H1 (cell line): ENCODE data around the gene SRXN1. TPM values are rescaled to one million over a fixed set of nuclear protein-coding genes. Genes with fewer than 3 reads are reported as not detected.

Source experiments
- CTCF ChIA-PET: fragments of 300-600 bp; sonication (Branson Sonifier 250); formaldehyde crosslinking; loops from one replicate; lab custom pipeline; 2021; ENCODE audit not compliant: partially characterized antibody; lab: Charles Lee
- POLR2A ChIA-PET: fragments of 300-600 bp; sonication (Branson Sonifier 250); formaldehyde crosslinking; loops from one replicate; lab custom pipeline; 2021; ENCODE audit warnings: inconsistent platforms; ENCODE audit not compliant: partially characterized antibody; lab: Charles Lee
- DNase-seq, 2 experiments: peaks; one replicate each; pipeline versions ENCODE4 v3.0.0 to v3.0.0-alpha.2; 2010 to 2022; ENCODE audit warnings: low spot score in 2 of 2, low read depth in 1 of 2, mixed read lengths in 1 of 2
- FAIRE-seq: peaks from 2 replicates; lab custom pipeline; 2011; peaks lifted over from hg19 to GRCh38; lab: Jason Lieb, UNC
- H2AFZ ChIP-seq: 2 replicates; pipeline ENCODE4 v1.8.1; 2012; ENCODE audit warnings: low read length, inconsistent platforms
- H2AK5ac ChIP-seq: 2 replicates; pipeline ENCODE4 v1.6.1; 2013; ENCODE audit warnings: low read depth, low read length
- H2BK120ac ChIP-seq: replicated peaks from 2 replicates; pipeline ENCODE3; 2013; ENCODE audit warnings: low read depth, low read length, inconsistent platforms
- H2BK12ac ChIP-seq: 2 replicates; pipeline ENCODE4 v1.6.1; 2013; ENCODE audit warnings: low read depth, low read length
- H2BK15ac ChIP-seq: 2 replicates; pipeline ENCODE4 v1.6.1; 2013; ENCODE audit warnings: low read length
- H2BK20ac ChIP-seq: 2 replicates; pipeline ENCODE4 v1.6.1; 2013; ENCODE audit warnings: low read length
- H2BK5ac ChIP-seq: 2 replicates; pipeline ENCODE4 v1.6.1; 2013; ENCODE audit warnings: low read depth, low read length
- H3K14ac ChIP-seq: 2 replicates; pipeline ENCODE4 v1.6.1; 2013; ENCODE audit warnings: inconsistent platforms; ENCODE audit not compliant: insufficient read length
- H3K18ac ChIP-seq: 2 replicates; pipeline ENCODE4 v1.6.1; 2013; ENCODE audit warnings: low read length; ENCODE audit errors: extremely low read depth
- H3K23ac ChIP-seq: 2 replicates; pipeline ENCODE4 v1.6.1; 2013; ENCODE audit warnings: inconsistent platforms; ENCODE audit not compliant: insufficient read length
- H3K23me2 ChIP-seq: 2 replicates; pipeline ENCODE4 v1.6.1; 2013; ENCODE audit warnings: low read depth, low read length
- H3K27ac ChIP-seq: 2 replicates; pipeline ENCODE4 v1.6.1; 2011; ENCODE audit warnings: low read depth, low read length, inconsistent platforms
- H3K27me3 ChIP-seq, 4 experiments: replicated peaks in 1 of 4; 1 replicate in 1 of 4; 2 replicates in 3 of 4; pipeline versions ENCODE4 v1.6.1 to v1.8.1; 2011 to 2013; ENCODE audit warnings: low read length in 3 of 4, mild to moderate bottlenecking in 3 of 4, inconsistent platforms in 2 of 4, mixed read lengths in 2 of 4, moderate library complexity in 1 of 4; ENCODE audit not compliant: control insufficient read depth in 3 of 4, insufficient read depth in 3 of 4; ENCODE audit errors: extremely low read depth in 1 of 4
- H3K36me3 ChIP-seq, 4 experiments: 2 replicates each; pipeline versions ENCODE4 v1.6.1 to v1.8.1; 2011 to 2013; ENCODE audit warnings: mild to moderate bottlenecking in 4 of 4, low read length in 3 of 4, moderate library complexity in 2 of 4, control low read depth in 1 of 4, inconsistent platforms in 1 of 4; ENCODE audit not compliant: insufficient read depth in 4 of 4, control insufficient read depth in 2 of 4
- H3K4ac ChIP-seq: replicated peaks from 2 replicates; pipeline ENCODE3; 2013; ENCODE audit warnings: low read length, low read depth, mixed read lengths, inconsistent platforms; ENCODE audit not compliant: insufficient read length
- H3K4me1 ChIP-seq, 4 experiments: replicated peaks in 1 of 4; 1 replicate in 1 of 4; 2 replicates in 3 of 4; pipeline versions ENCODE4 v1.6.1 to v1.8.1; 2011 to 2013; ENCODE audit warnings: low read length in 3 of 4, inconsistent platforms in 2 of 4, mixed read lengths in 1 of 4; ENCODE audit not compliant: insufficient read depth in 4 of 4, control insufficient read depth in 3 of 4
- H3K4me2 ChIP-seq, 2 experiments: 2 replicates each; pipeline versions ENCODE4 v1.6.1 to v1.8.1; 2011 to 2013; ENCODE audit warnings: low read depth in 2 of 2, low read length in 2 of 2, control low read depth in 1 of 2, inconsistent platforms in 1 of 2, mild to moderate bottlenecking in 1 of 2; ENCODE audit not compliant: insufficient read depth in 1 of 2
- H3K4me3 ChIP-seq, 4 experiments: fragments of 200-600, 300-600 bp in 1 of 4; sonication (generic), shearing (Covaris generic), sonication (Bioruptor Twin) in 1 of 4; 2 replicates each; pipeline versions ENCODE4 v1.5.1 to v1.8.1; 2011 to 2016; ENCODE audit warnings: low read length in 4 of 4, low read depth in 3 of 4, control low read depth in 2 of 4, inconsistent platforms in 2 of 4, mild to moderate bottlenecking in 2 of 4, mixed read lengths in 1 of 4, moderate library complexity in 1 of 4; ENCODE audit not compliant: insufficient read depth in 2 of 4; ENCODE audit errors: extremely low read depth in 1 of 4
- H3K56ac ChIP-seq: replicated peaks from 2 replicates; pipeline ENCODE3; 2013; ENCODE audit warnings: low read depth, mild to moderate bottlenecking, mixed read lengths, low read length, inconsistent platforms; ENCODE audit not compliant: insufficient read length
- H3K79me1 ChIP-seq: 2 replicates; pipeline ENCODE4 v1.6.1; 2013; ENCODE audit warnings: low read depth, low read length, control low read depth
- H3K79me2 ChIP-seq, 2 experiments: 2 replicates each; pipeline versions ENCODE4 v1.6.1 to v1.8.1; 2012 to 2013; ENCODE audit warnings: low read length in 2 of 2, mild to moderate bottlenecking in 2 of 2, inconsistent platforms in 1 of 2; ENCODE audit not compliant: insufficient read depth in 2 of 2, control insufficient read depth in 1 of 2
- H3K9ac ChIP-seq, 4 experiments: replicated peaks in 1 of 4; 1 replicate in 1 of 4; 2 replicates in 3 of 4; pipeline versions ENCODE4 v1.6.1 to v1.8.1; 2011 to 2013; ENCODE audit warnings: low read depth in 3 of 4, low read length in 3 of 4, control low read depth in 2 of 4, mild to moderate bottlenecking in 2 of 4, moderate library complexity in 2 of 4, inconsistent platforms in 1 of 4; ENCODE audit errors: extremely low read depth in 1 of 4
- H3K9me3 ChIP-seq, 2 experiments: 2 replicates each; pipeline versions ENCODE4 v1.6.1 to v1.8.1; 2012 to 2013; ENCODE audit warnings: mild to moderate bottlenecking in 2 of 2, moderate library complexity in 2 of 2, control low read depth in 1 of 2, inconsistent platforms in 1 of 2, low read depth in 1 of 2, low read length in 1 of 2, mixed read lengths in 1 of 2; ENCODE audit not compliant: insufficient read depth in 2 of 2
- H4K20me1 ChIP-seq, 2 experiments: replicated peaks in 1 of 2; 2 replicates each; pipeline versions ENCODE3 to v1.8.1; 2011 to 2013; ENCODE audit warnings: inconsistent platforms in 2 of 2, low read length in 2 of 2, mild to moderate bottlenecking in 1 of 2; ENCODE audit not compliant: insufficient read depth in 2 of 2, control insufficient read depth in 1 of 2
- H4K5ac ChIP-seq: 2 replicates; pipeline ENCODE4 v1.6.1; 2013; ENCODE audit warnings: low read length, low read depth, mixed read lengths, inconsistent platforms; ENCODE audit not compliant: insufficient read length
- H4K8ac ChIP-seq: 2 replicates; pipeline ENCODE4 v1.8.0; 2013; ENCODE audit warnings: mild to moderate bottlenecking, moderate library complexity, low read length, inconsistent platforms; ENCODE audit not compliant: insufficient read depth; ENCODE audit errors: extremely low read depth
- H4K91ac ChIP-seq: replicated peaks from 2 replicates; pipeline ENCODE3; 2013; ENCODE audit warnings: low read length, mixed read lengths, inconsistent platforms; ENCODE audit not compliant: insufficient read length
- BACH1 ChIP-seq: IDR thresholded peaks from 2 replicates; pipeline ENCODE4 v1.6.1; 2012; ENCODE audit warnings: low read length, improper control_type of control experiment
- PHF8 ChIP-seq: fragments of 200-600 bp; sonication (generic); conservative IDR thresholded peaks from 2 replicates; pipeline ENCODE4 v1.7.1; 2012; ENCODE audit warnings: low read depth, mild to moderate bottlenecking, inconsistent platforms, low read length, moderate library complexity
- WGBS, 2 experiments: shearing (Covaris generic) in 1 of 2; methylation state at CpG; one replicate each; pipeline versions ENCODE4 v1.1.6 to v1.1.7; 2013 to 2015; ENCODE audit warnings: low lambda C conversion rate in 2 of 2, mixed read lengths in 2 of 2, inconsistent platforms in 1 of 2, low coverage in 1 of 2, missing lambda C conversion rate in 1 of 2; ENCODE audit not compliant: insufficient replicate concordance in 2 of 2, insufficient coverage in 1 of 2, insufficient read length in 1 of 2; ENCODE audit errors: extremely low coverage in 1 of 2, missing lambda C conversion rate in 1 of 2; 5-methylcytosine and 5-hydroxymethylcytosine counted together
- polyA plus RNA-seq, 7 experiments: library from polyadenylated mRNA; depleted of rRNA in 3 of 7; stranded (reverse) in 5 of 7; unstranded in 2 of 7; fragments of >200 nt in 5 of 7; fragments of 200-250 nt in 2 of 7; gene quantifications; 1 replicate in 5 of 7; 2 replicates in 1 of 7; 4 replicates in 1 of 7; pipeline versions ENCODE4 v1.2.1 to v1.2.3, GENCODE V29; 2011 to 2013; ENCODE audit warnings: missing spikeins in 2 of 7, mixed read lengths in 2 of 7
- total RNA-seq: library from RNA; stranded (reverse); fragmentation: NEBNext Ultra II Directional; extraction: Animal tissue kit (Norgen Biotek cat#: 25700); gene quantifications from 2 replicates; pipeline ENCODE4 v1.2.1, GENCODE V29; 2021

The SRXN1 gene
- total and polyA plus RNA-seq, 2 of the 8 experiments (the other 6 are each of a cell fraction or from before 2014, with no cell fraction given) = 12.2 to 15.8 TPM

- H3K36me3 ChIP-seq = no peaks in the 10 kb centered on the region
- H2BK20ac ChIP-seq = no peak overlapping the region
- H4K8ac ChIP-seq = no peak overlapping the region
- H4K91ac ChIP-seq = no peak overlapping the region
- DNase-seq (no peak), FAIRE-seq (no peak)
- H2AFZ ChIP-seq = no peak overlapping the region
- H2BK120ac ChIP-seq = no peak overlapping the region
- H2BK15ac ChIP-seq = no peak overlapping the region
- no peaks in the 10 kb centered on the region for H4K20me1 ChIP-seq
- no peak for TF ChIP-seq BACH1
- no peak for TF ChIP-seq PHF8
- no peak overlapping the region for H3K4me3 ChIP-seq
- no peaks in the 10 kb centered on the region for H3K79me2 ChIP-seq
- H3K27ac ChIP-seq = no peak overlapping the region
- no peak overlapping the region for H3K23ac ChIP-seq
- H3K27me3 ChIP-seq = no peaks in the 10 kb centered on the region
- no peak overlapping the region for H2AK5ac ChIP-seq
- H3K4me2 ChIP-seq = no peak overlapping the region
- H3K23me2 ChIP-seq = no peaks in the 10 kb centered on the region
- 91% methylated on average over 7 of the region's 7 CpGs; no CpG with 5 or more reads in 1 of the 2 experiments for WGBS, 2 experiments
- no peak overlapping the region for H3K14ac ChIP-seq
- H3K56ac ChIP-seq = no peak overlapping the region
- no peak overlapping the region for H3K18ac ChIP-seq
- no peaks in the 10 kb centered on the region for H3K79me1 ChIP-seq
- H3K9ac ChIP-seq = no peak overlapping the region
- H3K4ac ChIP-seq = no peak overlapping the region
- CTCF ChIA-PET = interaction anchor here (0.8 to 3.2 kb wide), 11 partner anchors 8 to 60 kb away, joined by 3 to 10 read pairs (median 6); no protein-coding TSS in a partner anchor
- H4K5ac ChIP-seq = no peak overlapping the region
- H2BK5ac ChIP-seq = 0 out of 2 replicates have a peak overlapping the region, but pooled peaks have one; percentile 56
- peak overlapping the region; percentile 44; the same call in 1 of the 2 replicates for H2BK12ac ChIP-seq
- POLR2A ChIA-PET = no interaction called here
- 0 out of 7 replicates have a peak, but pooled peaks cover 0 to 5% (median 2%) of the 10 kb centered on the region in 4 experiments for H3K4me1 ChIP-seq
- H3K9me3 ChIP-seq = no peaks in the 10 kb centered on the region
Observed at GRCh38 chr20:622161-622560, 30.8 kb downstream of the SRXN1 start.
